Measurements from ENCODE around the gene ARAP1. TPM values are rescaled to one million over a fixed set of nuclear protein-coding genes. Genes with fewer than 3 reads are reported as not detected.
A peak's percentile ranks its signal among the peaks of the same experiment; 100 is the strongest.

The ARAP1 gene
- total RNA-seq: 97.3 and 113 TPM in 2 replicates
- 32.8 and 41.8 TPM in 2 replicates for polyA plus RNA-seq
- polyA plus RNA-seq (2012): 42.6 and 45.5 TPM in 2 replicates
- 96.3 and 130 TPM in 2 replicates for polyA minus RNA-seq (ENCODE audit: low replicate concordance)

GRCh38 chr11:72752088-72752914, at the start of gene ARAP1:
ARAP1 (minus strand) TSS chr11:72752408; CDS start chr11:72727128, 25,280 bp downstream.
- peak within 1 kb of the TSS; percentile 44 for H3K27ac ChIP-seq (ENCODE audit: insufficient read depth, low read length)
- no peaks in the 10 kb centered on the region for H4K20me1 ChIP-seq (ENCODE audit: control insufficient read depth, extremely low read depth, insufficient read depth, low read length)
- H3K4me3 ChIP-seq (replicated peaks in 1 of 4; ENCODE audit: control extremely low read depth in 1 of 4, insufficient read depth in 1 of 4, low read depth in 3 of 4, low read length in 4 of 4): peak within 1 kb of the TSS; percentile 69 to 83 (median 80)
- no peaks in the 10 kb centered on the region for H3K36me3 ChIP-seq (ENCODE audit: control insufficient read depth, insufficient read depth, low read length)
- peak within 1 kb of the TSS; percentile 94 for H3K4me2 ChIP-seq (ENCODE audit: extremely low read depth, insufficient read depth, low read length)
- H3K9ac ChIP-seq (ENCODE audit: insufficient read depth, low read length): peak within 1 kb of the TSS; percentile 61
- peaks cover 11% of the 10 kb centered on the region for H3K79me2 ChIP-seq (ENCODE audit: control insufficient read depth, insufficient read depth, low read length)
- H3K27me3 ChIP-seq (ENCODE audit: control insufficient read depth, insufficient read depth, low read length): no peaks in the 10 kb centered on the region
- no peak for TF ChIP-seq EZH2 (IDR thresholded peaks at IDR 0.05; ENCODE audit: low read length, missing control alignments)
- peak in 1 of 2 donors; percentile 5 for TF ChIP-seq CTCF (conservative IDR thresholded peaks at IDR 0.05 in 1 of 2, IDR thresholded peaks at IDR 0.05 in 1 of 2; ENCODE audit: low read depth in 1 of 2, low read length in 2 of 2)
- H2AFZ ChIP-seq (ENCODE audit: low read length): peak within 1 kb of the TSS; percentile 59
- DNase-seq (ENCODE audit: low read depth in 2 of 2): peak; percentile 65 to 81
- peaks cover 6% of the 10 kb centered on the region for H3K4me1 ChIP-seq (ENCODE audit: control insufficient read depth, extremely low read depth, insufficient read depth, low read length)
- H3K9me3 ChIP-seq (ENCODE audit: control insufficient read depth, insufficient read depth, low read depth, low read length): no peaks in the 10 kb centered on the region

GRCh38 chr11:72799441-72799840, 47.2 kb upstream of the ARAP1 start:
- H3K9me3 ChIP-seq (ENCODE audit: control insufficient read depth, insufficient read depth, low read depth, low read length): no peaks in the 10 kb centered on the region
- H3K4me2 ChIP-seq (ENCODE audit: extremely low read depth, insufficient read depth, low read length): no peak overlapping the region
- no peak overlapping the region for H3K27ac ChIP-seq (ENCODE audit: insufficient read depth, low read length)
- no peak overlapping the region for H2AFZ ChIP-seq (ENCODE audit: low read length)
- H4K20me1 ChIP-seq (ENCODE audit: control insufficient read depth, extremely low read depth, insufficient read depth, low read length): no peaks in the 10 kb centered on the region
- no peaks in the 10 kb centered on the region for H3K27me3 ChIP-seq (ENCODE audit: control insufficient read depth, insufficient read depth, low read length)
- no peaks in the 10 kb centered on the region for H3K36me3 ChIP-seq (ENCODE audit: control insufficient read depth, insufficient read depth, low read length)
- peaks cover 4% of the 10 kb centered on the region for H3K4me1 ChIP-seq (ENCODE audit: control insufficient read depth, extremely low read depth, insufficient read depth, low read length)
- no peak for DNase-seq (ENCODE audit: low read depth in 2 of 2)
- no peak overlapping the region for H3K4me3 ChIP-seq (replicated peaks in 1 of 4; ENCODE audit: control extremely low read depth in 1 of 4, insufficient read depth in 1 of 4, low read depth in 3 of 4, low read length in 4 of 4)
- H3K9ac ChIP-seq (ENCODE audit: insufficient read depth, low read length): no peak overlapping the region
- TF ChIP-seq EZH2 (IDR thresholded peaks at IDR 0.05; ENCODE audit: low read length, missing control alignments): no peak
- TF ChIP-seq CTCF (conservative IDR thresholded peaks at IDR 0.05 in 1 of 2, IDR thresholded peaks at IDR 0.05 in 1 of 2; ENCODE audit: low read depth in 1 of 2, low read length in 2 of 2): no peak
- no peaks in the 10 kb centered on the region for H3K79me2 ChIP-seq (ENCODE audit: control insufficient read depth, insufficient read depth, low read length)

GRCh38 chr11:72798361-72798760, 46.2 kb upstream of the ARAP1 start:
- no peaks in the 10 kb centered on the region for H3K9me3 ChIP-seq (ENCODE audit: control insufficient read depth, insufficient read depth, low read depth, low read length)
- no peaks in the 10 kb centered on the region for H4K20me1 ChIP-seq (ENCODE audit: control insufficient read depth, extremely low read depth, insufficient read depth, low read length)
- no peaks in the 10 kb centered on the region for H3K27me3 ChIP-seq (ENCODE audit: control insufficient read depth, insufficient read depth, low read length)
- H3K79me2 ChIP-seq (ENCODE audit: control insufficient read depth, insufficient read depth, low read length): no peaks in the 10 kb centered on the region
- no peak for TF ChIP-seq EZH2 (IDR thresholded peaks at IDR 0.05; ENCODE audit: low read length, missing control alignments)
- no peak overlapping the region for H3K4me3 ChIP-seq (replicated peaks in 1 of 4; ENCODE audit: control extremely low read depth in 1 of 4, insufficient read depth in 1 of 4, low read depth in 3 of 4, low read length in 4 of 4)
- no peak overlapping the region for H3K9ac ChIP-seq (ENCODE audit: insufficient read depth, low read length)
- H3K27ac ChIP-seq (ENCODE audit: insufficient read depth, low read length): no peak overlapping the region
- no peak overlapping the region for H3K4me2 ChIP-seq (ENCODE audit: extremely low read depth, insufficient read depth, low read length)
- no peaks in the 10 kb centered on the region for H3K36me3 ChIP-seq (ENCODE audit: control insufficient read depth, insufficient read depth, low read length)
- peaks cover 7% of the 10 kb centered on the region for H3K4me1 ChIP-seq (ENCODE audit: control insufficient read depth, extremely low read depth, insufficient read depth, low read length)
- DNase-seq (ENCODE audit: low read depth in 2 of 2): no peak
- H2AFZ ChIP-seq (ENCODE audit: low read length): no peak overlapping the region
